SU-DHL-6 (cell line): ENCODE data around the gene C17orf114.

Experiments used
- CTCF ChIP-seq: fragments of 200-600 bp; sonication (generic); IDR thresholded peaks from one replicate; pipeline ENCODE4 v1.5.1; 2017; ENCODE audit warnings: antibody characterized with exemption, mild to moderate bottlenecking, low read length, moderate library complexity; ENCODE audit not compliant: insufficient read depth, poor library complexity, severe bottlenecking
- EZH2phosphoT487 ChIP-seq: fragments of 200-600 bp; sonication (generic), shearing (Covaris generic); conservative IDR thresholded peaks from 2 replicates; pipeline ENCODE4 v1.6.1; 2018; ENCODE audit warnings: mild to moderate bottlenecking, antibody characterized with exemption, low read length, moderate library complexity, mixed read lengths

GRCh38 chr17:4806456-4806776, 4.3 kb upstream of the C17orf114 start:
- TF ChIP-seq CTCF (no peak), EZH2phosphoT487 (no peak)
